ENCODE data around the gene YWHAQ. TPM values are rescaled to one million over a fixed set of nuclear protein-coding genes. Genes with fewer than 3 reads are reported as not detected.
A peak's percentile ranks its signal among the peaks of the same experiment; 100 is the strongest.

YWHAQ gene
- total and polyA plus RNA-seq, 9 of the 15 experiments (the other 6 are each of a cell fraction or from before 2014, with no cell fraction given), result 63.1 to 359 (median 203) TPM

DNA sequence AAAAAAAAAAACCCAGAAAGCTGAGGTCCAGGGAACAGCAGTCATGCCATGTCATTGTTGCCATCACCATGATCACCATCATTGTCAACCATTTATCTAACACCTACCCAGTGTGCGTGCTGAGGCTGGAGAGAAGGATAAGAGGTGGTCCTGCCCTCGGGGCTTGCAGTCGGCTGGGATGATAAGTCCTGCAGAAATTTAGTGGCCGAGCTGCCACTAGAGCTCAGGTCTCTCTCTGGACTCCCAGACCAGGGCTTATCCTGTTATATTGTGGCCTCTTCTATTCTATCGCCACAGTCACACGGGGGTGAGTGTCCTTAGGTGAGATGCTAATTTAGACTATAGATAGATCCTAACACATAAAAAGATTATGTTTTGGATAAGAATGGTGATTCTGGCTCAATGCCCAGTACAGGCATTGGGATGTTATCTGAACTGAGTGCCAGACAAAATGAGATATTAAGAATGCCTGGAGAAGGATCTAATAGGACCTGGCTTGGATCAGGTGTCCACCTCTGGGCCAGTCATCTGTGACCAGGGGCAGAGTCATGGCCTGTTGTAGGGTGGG is 43.2 kb upstream of the YWHAQ start (continued):
- TF ChIP-seq, protein P1, sequence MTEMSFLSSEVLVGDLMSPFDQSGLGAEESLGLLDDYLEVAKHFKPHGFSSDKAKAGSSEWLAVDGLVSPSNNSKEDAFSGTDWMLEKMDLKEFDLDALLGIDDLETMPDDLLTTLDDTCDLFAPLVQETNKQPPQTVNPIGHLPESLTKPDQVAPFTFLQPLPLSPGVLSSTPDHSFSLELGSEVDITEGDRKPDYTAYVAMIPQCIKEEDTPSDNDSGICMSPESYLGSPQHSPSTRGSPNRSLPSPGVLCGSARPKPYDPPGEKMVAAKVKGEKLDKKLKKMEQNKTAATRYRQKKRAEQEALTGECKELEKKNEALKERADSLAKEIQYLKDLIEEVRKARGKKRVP (CRISPR knock-in tag; IDR thresholded peaks at IDR 0.05), result no peak
- TF ChIP-seq ZEB2 (IDR thresholded peaks at IDR 0.05), result peak; percentile 70; the same call in 1 of the 2 replicates
- TF ChIP-seq KAT8 (IDR thresholded peaks at IDR 0.05; ENCODE audit: low read depth), result no peak
- TF ChIP-seq, protein P2, sequence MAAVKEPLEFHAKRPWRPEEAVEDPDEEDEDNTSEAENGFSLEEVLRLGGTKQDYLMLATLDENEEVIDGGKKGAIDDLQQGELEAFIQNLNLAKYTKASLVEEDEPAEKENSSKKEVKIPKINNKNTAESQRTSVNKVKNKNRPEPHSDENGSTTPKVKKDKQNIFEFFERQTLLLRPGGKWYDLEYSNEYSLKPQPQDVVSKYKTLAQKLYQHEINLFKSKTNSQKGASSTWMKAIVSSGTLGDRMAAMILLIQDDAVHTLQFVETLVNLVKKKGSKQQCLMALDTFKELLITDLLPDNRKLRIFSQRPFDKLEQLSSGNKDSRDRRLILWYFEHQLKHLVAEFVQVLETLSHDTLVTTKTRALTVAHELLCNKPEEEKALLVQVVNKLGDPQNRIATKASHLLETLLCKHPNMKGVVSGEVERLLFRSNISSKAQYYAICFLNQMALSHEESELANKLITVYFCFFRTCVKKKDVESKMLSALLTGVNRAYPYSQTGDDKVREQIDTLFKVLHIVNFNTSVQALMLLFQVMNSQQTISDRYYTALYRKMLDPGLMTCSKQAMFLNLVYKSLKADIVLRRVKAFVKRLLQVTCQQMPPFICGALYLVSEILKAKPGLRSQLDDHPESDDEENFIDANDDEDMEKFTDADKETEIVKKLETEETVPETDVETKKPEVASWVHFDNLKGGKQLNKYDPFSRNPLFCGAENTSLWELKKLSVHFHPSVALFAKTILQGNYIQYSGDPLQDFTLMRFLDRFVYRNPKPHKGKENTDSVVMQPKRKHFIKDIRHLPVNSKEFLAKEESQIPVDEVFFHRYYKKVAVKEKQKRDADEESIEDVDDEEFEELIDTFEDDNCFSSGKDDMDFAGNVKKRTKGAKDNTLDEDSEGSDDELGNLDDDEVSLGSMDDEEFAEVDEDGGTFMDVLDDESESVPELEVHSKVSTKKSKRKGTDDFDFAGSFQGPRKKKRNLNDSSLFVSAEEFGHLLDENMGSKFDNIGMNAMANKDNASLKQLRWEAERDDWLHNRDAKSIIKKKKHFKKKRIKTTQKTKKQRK (IDR thresholded peaks at IDR 0.05; ENCODE audit: borderline replicate concordance, low read depth, low read length), result no peak
- TF ChIP-seq ZNF77 (CRISPR knock-in tag; IDR thresholded peaks at IDR 0.05), result no peak
- TF ChIP-seq, protein P3, sequence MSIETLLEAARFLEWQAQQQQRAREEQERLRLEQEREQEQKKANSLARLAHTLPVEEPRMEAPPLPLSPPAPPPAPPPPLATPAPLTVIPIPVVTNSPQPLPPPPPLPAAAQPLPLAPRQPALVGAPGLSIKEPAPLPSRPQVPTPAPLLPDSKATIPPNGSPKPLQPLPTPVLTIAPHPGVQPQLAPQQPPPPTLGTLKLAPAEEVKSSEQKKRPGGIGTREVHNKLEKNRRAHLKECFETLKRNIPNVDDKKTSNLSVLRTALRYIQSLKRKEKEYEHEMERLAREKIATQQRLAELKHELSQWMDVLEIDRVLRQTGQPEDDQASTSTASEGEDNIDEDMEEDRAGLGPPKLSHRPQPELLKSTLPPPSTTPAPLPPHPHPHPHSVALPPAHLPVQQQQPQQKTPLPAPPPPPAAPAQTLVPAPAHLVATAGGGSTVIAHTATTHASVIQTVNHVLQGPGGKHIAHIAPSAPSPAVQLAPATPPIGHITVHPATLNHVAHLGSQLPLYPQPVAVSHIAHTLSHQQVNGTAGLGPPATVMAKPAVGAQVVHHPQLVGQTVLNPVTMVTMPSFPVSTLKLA (conservative IDR thresholded peaks at IDR 0.05), result 0 out of 4 replicates have a peak, but pooled peaks of 1 of the 2 experiments have one; percentile 20
- TF ChIP-seq, protein P4, sequence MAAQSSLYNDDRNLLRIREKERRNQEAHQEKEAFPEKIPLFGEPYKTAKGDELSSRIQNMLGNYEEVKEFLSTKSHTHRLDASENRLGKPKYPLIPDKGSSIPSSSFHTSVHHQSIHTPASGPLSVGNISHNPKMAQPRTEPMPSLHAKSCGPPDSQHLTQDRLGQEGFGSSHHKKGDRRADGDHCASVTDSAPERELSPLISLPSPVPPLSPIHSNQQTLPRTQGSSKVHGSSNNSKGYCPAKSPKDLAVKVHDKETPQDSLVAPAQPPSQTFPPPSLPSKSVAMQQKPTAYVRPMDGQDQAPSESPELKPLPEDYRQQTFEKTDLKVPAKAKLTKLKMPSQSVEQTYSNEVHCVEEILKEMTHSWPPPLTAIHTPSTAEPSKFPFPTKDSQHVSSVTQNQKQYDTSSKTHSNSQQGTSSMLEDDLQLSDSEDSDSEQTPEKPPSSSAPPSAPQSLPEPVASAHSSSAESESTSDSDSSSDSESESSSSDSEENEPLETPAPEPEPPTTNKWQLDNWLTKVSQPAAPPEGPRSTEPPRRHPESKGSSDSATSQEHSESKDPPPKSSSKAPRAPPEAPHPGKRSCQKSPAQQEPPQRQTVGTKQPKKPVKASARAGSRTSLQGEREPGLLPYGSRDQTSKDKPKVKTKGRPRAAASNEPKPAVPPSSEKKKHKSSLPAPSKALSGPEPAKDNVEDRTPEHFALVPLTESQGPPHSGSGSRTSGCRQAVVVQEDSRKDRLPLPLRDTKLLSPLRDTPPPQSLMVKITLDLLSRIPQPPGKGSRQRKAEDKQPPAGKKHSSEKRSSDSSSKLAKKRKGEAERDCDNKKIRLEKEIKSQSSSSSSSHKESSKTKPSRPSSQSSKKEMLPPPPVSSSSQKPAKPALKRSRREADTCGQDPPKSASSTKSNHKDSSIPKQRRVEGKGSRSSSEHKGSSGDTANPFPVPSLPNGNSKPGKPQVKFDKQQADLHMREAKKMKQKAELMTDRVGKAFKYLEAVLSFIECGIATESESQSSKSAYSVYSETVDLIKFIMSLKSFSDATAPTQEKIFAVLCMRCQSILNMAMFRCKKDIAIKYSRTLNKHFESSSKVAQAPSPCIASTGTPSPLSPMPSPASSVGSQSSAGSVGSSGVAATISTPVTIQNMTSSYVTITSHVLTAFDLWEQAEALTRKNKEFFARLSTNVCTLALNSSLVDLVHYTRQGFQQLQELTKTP (IDR thresholded peaks at IDR 0.05; ENCODE audit: low read depth in 1 of 2, partially characterized antibody in 2 of 2), result no peak

All from K562 (cell line).